Measurements from ENCODE around the gene ATAD5.

The ATAD5 gene

DNA sequence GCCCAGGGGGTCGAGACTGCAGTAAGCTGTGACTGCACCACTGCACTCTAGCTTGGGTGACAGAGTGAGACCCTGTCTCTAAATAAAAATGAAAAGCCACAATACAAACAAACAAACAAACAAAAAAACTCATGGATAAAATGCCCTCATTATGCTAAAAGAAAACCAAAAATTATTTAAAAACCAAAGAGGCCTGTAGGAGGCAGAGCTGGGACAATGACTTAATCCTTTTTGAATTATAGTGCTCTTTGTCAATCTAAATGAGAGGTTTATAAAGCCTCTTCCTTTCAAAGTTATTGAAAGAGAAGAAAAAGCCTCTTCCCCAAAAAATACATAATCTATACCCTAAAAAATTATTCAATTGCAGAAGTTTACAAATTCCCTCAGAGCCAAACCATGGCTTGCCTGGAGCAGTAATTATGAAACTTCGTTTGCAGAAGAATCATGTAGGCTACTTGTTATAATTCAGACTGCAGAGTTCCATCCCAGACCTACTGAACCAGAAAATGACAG is 25.8 kb upstream of the ATAD5 start:
- Histone ChIP-seq H2BK12ac (ENCODE audit: low read length in 2 of 2) (no peak overlapping the region), H2AK5ac (ENCODE audit: low read length, severe bottlenecking) (no peak overlapping the region), H3K18ac (ENCODE audit: low read depth in 1 of 2, low read length in 2 of 2) (no peak overlapping the region), H3K4ac (ENCODE audit: low read depth in 1 of 2, low read length in 2 of 2) (no peak overlapping the region), H3K36me3 (ENCODE audit: control insufficient read depth in 1 of 2, insufficient read depth in 2 of 2, low read depth in 1 of 2, low read length in 2 of 2) (peaks cover 12 to 40% of the 10 kb centered on the region in 2 experiments), H3K4me2 (ENCODE audit: low read length, poor library complexity, severe bottlenecking) (no peak overlapping the region), H3K9ac (ENCODE audit: low read length) (no peak overlapping the region), H4K91ac (ENCODE audit: low read length) (no peak overlapping the region), H4K8ac (ENCODE audit: low read length) (no peak overlapping the region), H3K23ac (ENCODE audit: low read length in 2 of 2) (no peak overlapping the region), H3K4me3 (ENCODE audit: insufficient read depth in 1 of 2, low read depth in 1 of 2, low read length in 2 of 2) (no peak overlapping the region), H2AFZ (ENCODE audit: low read depth, low read length) (no peak overlapping the region), H2BK5ac (ENCODE audit: low read depth, low read length, poor library complexity, severe bottlenecking) (no peak overlapping the region), H3K27ac (ENCODE audit: low read length, poor library complexity, severe bottlenecking) (no peak overlapping the region), H3K14ac (ENCODE audit: low read length in 2 of 2) (no peak overlapping the region), H2BK120ac (ENCODE audit: low read depth, low read length) (no peak overlapping the region), H3K9me3 (ENCODE audit: control insufficient read depth, low read length) (no peaks in the 10 kb centered on the region), H3K4me1 (ENCODE audit: control insufficient read depth, insufficient read depth, low read depth, low read length) (no peaks in the 10 kb centered on the region), H3K27me3 (ENCODE audit: control insufficient read depth in 1 of 2, insufficient read depth in 1 of 2, low read length in 2 of 2) (no peaks in the 10 kb centered on the region), H2BK15ac (ENCODE audit: low read depth, poor library complexity, severe bottlenecking) (no peak overlapping the region), H3K79me1 (replicated peaks; ENCODE audit: low read length, poor library complexity, severe bottlenecking) (peaks cover 22% of the 10 kb centered on the region)
- WGBS, result 100% methylated on average over 2 of the region's 2 CpGs
- DNase-seq, result no peak

DNA sequence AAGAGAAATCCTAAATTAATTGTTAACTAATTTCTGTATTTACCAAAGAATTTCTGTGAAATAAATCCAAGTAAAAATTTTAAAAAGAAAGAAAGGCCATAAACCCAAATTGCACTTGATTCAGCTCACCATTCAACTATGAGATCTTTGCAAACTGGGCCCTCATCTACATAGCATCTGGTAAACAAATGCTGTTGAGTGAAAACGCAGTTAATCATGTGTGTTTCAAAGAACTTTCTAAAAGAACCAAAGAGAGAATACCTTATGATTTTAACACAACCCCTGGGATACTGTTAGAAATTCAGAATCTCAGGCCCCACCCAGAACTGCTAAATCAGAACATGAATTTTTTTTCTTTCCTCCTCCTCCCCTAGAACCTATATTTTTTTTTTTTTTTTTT is 23.9 kb upstream of the ATAD5 start:
- 100% methylated on average over 1 of the region's 1 CpG for WGBS
- DNase-seq, result no peak
- no peak overlapping the region for H3K27ac ChIP-seq (ENCODE audit: low read length, poor library complexity, severe bottlenecking)

DNA sequence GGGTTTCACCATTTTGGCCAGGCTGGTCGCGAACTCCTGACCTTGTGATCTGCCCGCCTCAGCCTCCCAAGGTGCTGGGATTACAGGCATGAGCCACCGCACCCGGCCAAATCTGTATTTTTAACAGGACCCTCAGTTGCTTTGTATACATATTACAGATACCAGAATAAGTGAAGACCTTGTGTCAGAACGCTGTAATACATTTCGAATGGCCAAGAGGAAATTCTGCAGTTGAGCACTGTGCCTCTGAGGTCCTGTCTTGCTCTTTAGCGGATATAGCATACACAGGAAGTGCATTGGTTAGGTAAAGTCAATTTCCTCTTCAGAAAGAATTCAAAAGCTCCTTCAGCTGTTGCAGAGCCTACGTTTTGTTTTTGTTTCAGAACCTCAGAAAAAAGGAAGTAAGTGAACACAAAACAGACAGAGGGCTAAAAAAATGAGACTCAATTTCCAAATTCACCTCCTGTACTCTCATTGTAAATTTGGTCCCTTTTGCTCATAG is 22.9 kb upstream of the ATAD5 start:
- Histone ChIP-seq H2BK12ac (ENCODE audit: low read length in 2 of 2) (no peak overlapping the region), H3K4ac (ENCODE audit: low read depth in 1 of 2, low read length in 2 of 2) (no peak overlapping the region), H3K14ac (ENCODE audit: low read length in 2 of 2) (no peak overlapping the region), H3K9me3 (ENCODE audit: control insufficient read depth, low read length) (no peaks in the 10 kb centered on the region), H3K79me1 (replicated peaks; ENCODE audit: low read length, poor library complexity, severe bottlenecking) (peaks cover 16% of the 10 kb centered on the region), H3K27me3 (ENCODE audit: control insufficient read depth in 1 of 2, insufficient read depth in 1 of 2, low read length in 2 of 2) (no peaks in the 10 kb centered on the region), H4K91ac (ENCODE audit: low read length) (no peak overlapping the region), H3K27ac (ENCODE audit: low read length, poor library complexity, severe bottlenecking) (no peak overlapping the region), H3K18ac (ENCODE audit: low read depth in 1 of 2, low read length in 2 of 2) (no peak overlapping the region), H2BK120ac (ENCODE audit: low read depth, low read length) (no peak overlapping the region), H2AK5ac (ENCODE audit: low read length, severe bottlenecking) (no peak overlapping the region), H3K4me1 (ENCODE audit: control insufficient read depth, insufficient read depth, low read depth, low read length) (peaks cover 2% of the 10 kb centered on the region), H3K36me3 (ENCODE audit: control insufficient read depth in 1 of 2, insufficient read depth in 2 of 2, low read depth in 1 of 2, low read length in 2 of 2) (peaks cover 3 to 16% of the 10 kb centered on the region in 2 experiments), H2BK5ac (ENCODE audit: low read depth, low read length, poor library complexity, severe bottlenecking) (no peak overlapping the region), H3K23ac (ENCODE audit: low read length in 2 of 2) (no peak overlapping the region), H4K8ac (ENCODE audit: low read length) (no peak overlapping the region), H2BK15ac (ENCODE audit: low read depth, poor library complexity, severe bottlenecking) (no peak overlapping the region), H3K9ac (ENCODE audit: low read length) (no peak overlapping the region), H3K4me2 (ENCODE audit: low read length, poor library complexity, severe bottlenecking) (no peak overlapping the region), H2AFZ (ENCODE audit: low read depth, low read length) (no peak overlapping the region), H3K4me3 (ENCODE audit: insufficient read depth in 1 of 2, low read depth in 1 of 2, low read length in 2 of 2) (no peak overlapping the region)
- no peak for DNase-seq
- WGBS, result 78% methylated on average over 8 of the region's 9 CpGs

More for the DNA sequence above, 23.9 kb upstream of the ATAD5 start:
- Histone ChIP-seq H3K9ac (ENCODE audit: low read length) (no peak overlapping the region), H4K8ac (ENCODE audit: low read length) (no peak overlapping the region), H2BK120ac (ENCODE audit: low read depth, low read length) (no peak overlapping the region), H3K23ac (ENCODE audit: low read length in 2 of 2) (no peak overlapping the region), H3K79me1 (replicated peaks; ENCODE audit: low read length, poor library complexity, severe bottlenecking) (peaks cover 20% of the 10 kb centered on the region), H3K27me3 (ENCODE audit: control insufficient read depth in 1 of 2, insufficient read depth in 1 of 2, low read length in 2 of 2) (no peaks in the 10 kb centered on the region), H3K36me3 (ENCODE audit: control insufficient read depth in 1 of 2, insufficient read depth in 2 of 2, low read depth in 1 of 2, low read length in 2 of 2) (peaks cover 8 to 25% of the 10 kb centered on the region in 2 experiments), H3K4me2 (ENCODE audit: low read length, poor library complexity, severe bottlenecking) (no peak overlapping the region), H2AFZ (ENCODE audit: low read depth, low read length) (no peak overlapping the region), H2BK15ac (ENCODE audit: low read depth, poor library complexity, severe bottlenecking) (no peak overlapping the region), H3K9me3 (ENCODE audit: control insufficient read depth, low read length) (no peaks in the 10 kb centered on the region), H3K18ac (ENCODE audit: low read depth in 1 of 2, low read length in 2 of 2) (no peak overlapping the region), H3K4me1 (ENCODE audit: control insufficient read depth, insufficient read depth, low read depth, low read length) (peaks cover 2% of the 10 kb centered on the region), H2BK12ac (ENCODE audit: low read length in 2 of 2) (no peak overlapping the region), H4K91ac (ENCODE audit: low read length) (no peak overlapping the region), H2AK5ac (ENCODE audit: low read length, severe bottlenecking) (no peak overlapping the region), H3K4me3 (ENCODE audit: insufficient read depth in 1 of 2, low read depth in 1 of 2, low read length in 2 of 2) (no peak overlapping the region), H3K4ac (ENCODE audit: low read depth in 1 of 2, low read length in 2 of 2) (no peak overlapping the region), H3K14ac (ENCODE audit: low read length in 2 of 2) (no peak overlapping the region), H2BK5ac (ENCODE audit: low read depth, low read length, poor library complexity, severe bottlenecking) (no peak overlapping the region)

DNA sequence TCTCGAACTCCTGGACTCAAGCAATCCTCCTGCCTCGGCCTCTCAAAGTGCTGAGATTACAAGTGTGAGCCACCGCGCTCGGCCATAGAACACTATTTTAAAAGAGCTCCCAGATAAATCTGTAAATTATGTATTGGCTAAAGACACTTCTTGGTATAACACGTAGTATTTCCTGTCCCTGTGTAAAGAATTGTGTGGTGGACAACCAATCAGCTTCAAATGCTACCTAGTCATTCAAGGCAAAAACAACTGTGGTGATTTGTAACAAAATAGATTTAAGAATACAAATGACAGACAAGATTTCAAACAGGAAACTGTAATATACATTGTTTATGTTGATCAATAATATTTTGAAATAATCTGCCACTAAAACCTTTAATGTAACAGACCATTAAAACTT is 21.9 kb upstream of the ATAD5 start:
- no peak overlapping the region for H2AK5ac ChIP-seq (ENCODE audit: low read length, severe bottlenecking)
- H3K27me3 ChIP-seq (ENCODE audit: control insufficient read depth in 1 of 2, insufficient read depth in 1 of 2, low read length in 2 of 2), result no peaks in the 10 kb centered on the region
- WGBS, result 96% methylated on average over 2 of the region's 6 CpGs
- H2BK15ac ChIP-seq (ENCODE audit: low read depth, poor library complexity, severe bottlenecking), result no peak overlapping the region
- H2BK12ac ChIP-seq (ENCODE audit: low read length in 2 of 2), result no peak overlapping the region
- H3K14ac ChIP-seq (ENCODE audit: low read length in 2 of 2), result no peak overlapping the region
- H4K8ac ChIP-seq (ENCODE audit: low read length), result no peak overlapping the region
- no peak overlapping the region for H2BK5ac ChIP-seq (ENCODE audit: low read depth, low read length, poor library complexity, severe bottlenecking)
- no peak overlapping the region for H4K91ac ChIP-seq (ENCODE audit: low read length)
- no peak overlapping the region for H3K4me3 ChIP-seq (ENCODE audit: insufficient read depth in 1 of 2, low read depth in 1 of 2, low read length in 2 of 2)
- no peaks in the 10 kb centered on the region for H3K9me3 ChIP-seq (ENCODE audit: control insufficient read depth, low read length)
- no peak overlapping the region for H2AFZ ChIP-seq (ENCODE audit: low read depth, low read length)
- peaks cover 18% of the 10 kb centered on the region for H3K79me1 ChIP-seq (replicated peaks; ENCODE audit: low read length, poor library complexity, severe bottlenecking)
- no peak overlapping the region for H3K27ac ChIP-seq (ENCODE audit: low read length, poor library complexity, severe bottlenecking)
- H3K23ac ChIP-seq (ENCODE audit: low read length in 2 of 2), result no peak overlapping the region
- H3K9ac ChIP-seq (ENCODE audit: low read length), result no peak overlapping the region
- DNase-seq, result no peak
- H3K36me3 ChIP-seq (ENCODE audit: control insufficient read depth in 1 of 2, insufficient read depth in 2 of 2, low read depth in 1 of 2, low read length in 2 of 2), result peaks cover 2 to 9% of the 10 kb centered on the region in 2 experiments
- no peak overlapping the region for H3K4ac ChIP-seq (ENCODE audit: low read depth in 1 of 2, low read length in 2 of 2)
- H3K4me2 ChIP-seq (ENCODE audit: low read length, poor library complexity, severe bottlenecking), result no peak overlapping the region
- no peak overlapping the region for H3K18ac ChIP-seq (ENCODE audit: low read depth in 1 of 2, low read length in 2 of 2)
- peaks cover 2% of the 10 kb centered on the region for H3K4me1 ChIP-seq (ENCODE audit: control insufficient read depth, insufficient read depth, low read depth, low read length)
- H2BK120ac ChIP-seq (ENCODE audit: low read depth, low read length), result no peak overlapping the region

Data from mesenchymal stem cell (in vitro differentiated cells and primary cell).